NCI-H2171 treated with DMSO at 0.1 percent for 48 hours (cell line): ENCODE measurements around the gene NINJ2.
"Not testable (repeated sequence)": the region's sequence is repeated elsewhere in the genome, so short reads cannot be mapped to it uniquely, and the experiment has no call there.

Experiments
- DNase-seq: peaks from one replicate; lab custom pipeline; 2025; lab: John Stamatoyannopoulos, UW

NINJ2 gene

GRCh38 chr12:586318-587071, 76.8 kb downstream of the NINJ2 start:
- no peak for DNase-seq

- no peak for DNase-seq
These were observed 77.9 kb downstream of the NINJ2 start for GRCh38 chr12:585062-586061.

- no peak for DNase-seq
These were observed 79.9 kb downstream of the NINJ2 start for GRCh38 chr12:583251-583869.

GRCh38 chr12:581746-582145, 81.5 kb downstream of the NINJ2 start:
- DNase-seq: no peak

- no peak for DNase-seq
These were observed 81.9 kb downstream of the NINJ2 start for GRCh38 chr12:581321-581720.

GRCh38 chr12:580813-581212, 82.4 kb downstream of the NINJ2 start:
- no peak for DNase-seq

- no peak for DNase-seq
These were observed 83.7 kb downstream of the NINJ2 start for GRCh38 chr12:579420-580110.

GRCh38 chr12:578748-579419, 84.4 kb downstream of the NINJ2 start:
- DNase-seq: no peak

- not testable (repeated sequence) for DNase-seq
These were observed 85.1 kb downstream of the NINJ2 start for GRCh38 chr12:577994-578747.

- no peak for DNase-seq
These were observed 86.6 kb downstream of the NINJ2 start for GRCh38 chr12:576615-577110.

- DNase-seq: peak; percentile 85
These were observed 87.2 kb downstream of the NINJ2 start for GRCh38 chr12:575948-576614.

- no peak for DNase-seq
These were observed 88.1 kb downstream of the NINJ2 start for GRCh38 chr12:575129-575502.

GRCh38 chr12:574475-575128, 88.6 kb downstream of the NINJ2 start:
- no peak for DNase-seq

- DNase-seq: no peak
These were observed 90.0 kb downstream of the NINJ2 start for GRCh38 chr12:573232-573631.

GRCh38 chr12:572532-572899, 90.7 kb downstream of the NINJ2 start:
- no peak for DNase-seq

- DNase-seq: no peak
These were observed 91.3 kb downstream of the NINJ2 start for GRCh38 chr12:571795-572531.

- no peak for DNase-seq
These were observed 92.1 kb downstream of the NINJ2 start for GRCh38 chr12:570921-571794.

- DNase-seq: no peak
These were observed 92.8 kb downstream of the NINJ2 start for GRCh38 chr12:570435-570920.
